Activated naive CD8-positive, alpha-beta T cell treated with anti-CD3 and anti-CD28 coated beads, Interleukin-2, amount 50 U/mL, for 16 hours (primary cell): ENCODE results near the gene CPLX4.

Source experiments
- DNase-seq: peaks from one replicate; pipeline ENCODE4 v3.0.0-alpha.2; 2020; ENCODE audit warnings: low read depth, low spot score

The CPLX4 gene

GRCh38 chr18:59318460-59319050 is at the start of gene CPLX4:
TSS of gene CPLX4 (minus strand) at chr18:59318649. CDS start at chr18:59318462, 187 bp downstream.
- DNase-seq: no peak

GRCh38 chr18:59360381-59360780 is 41.9 kb upstream of the CPLX4 start:
- DNase-seq: no peak

- no peak for DNase-seq
These were observed 41.1 kb upstream of the CPLX4 start for GRCh38 chr18:59359576-59359952.

GRCh38 chr18:59358712-59359575 is 40.5 kb upstream of the CPLX4 start, which contains the start of gene LMAN1:
TSS of gene LMAN1 (minus strand) at chr18:59359265. CDS start at chr18:59359244, 21 bp downstream.
- peak; percentile 90 for DNase-seq

GRCh38 chr18:59358414-59358711 is 39.9 kb upstream of the CPLX4 start:
- no peak for DNase-seq

- no peak for DNase-seq
These were observed 39.5 kb upstream of the CPLX4 start for GRCh38 chr18:59357928-59358327.

- no peak for DNase-seq
These were observed 36.3 kb upstream of the CPLX4 start for GRCh38 chr18:59354731-59355130.

- DNase-seq: no peak
These were observed 34.7 kb upstream of the CPLX4 start for GRCh38 chr18:59353079-59353680.

GRCh38 chr18:59352250-59352855 is 33.9 kb upstream of the CPLX4 start:
- DNase-seq: no peak

- no peak for DNase-seq
These were observed 27.1 kb upstream of the CPLX4 start for GRCh38 chr18:59345556-59345955.

GRCh38 chr18:59344996-59345395 is 26.5 kb upstream of the CPLX4 start:
- no peak for DNase-seq

- DNase-seq: no peak
These were observed 25.5 kb upstream of the CPLX4 start for GRCh38 chr18:59343926-59344325.

GRCh38 chr18:59340817-59341216 is 22.4 kb upstream of the CPLX4 start:
- no peak for DNase-seq

GRCh38 chr18:59340312-59340711 is 21.9 kb upstream of the CPLX4 start:
- no peak for DNase-seq

- no peak for DNase-seq
These were observed 14.5 kb upstream of the CPLX4 start for GRCh38 chr18:59332986-59333385.

- DNase-seq: no peak
These were observed 10.2 kb upstream of the CPLX4 start for GRCh38 chr18:59328683-59329082.

GRCh38 chr18:59325965-59326364 is 7.5 kb upstream of the CPLX4 start:
- DNase-seq: no peak

- DNase-seq: no peak
These were observed 6.1 kb upstream of the CPLX4 start for GRCh38 chr18:59324623-59324971.

- no peak for DNase-seq
These were observed 5.6 kb upstream of the CPLX4 start for GRCh38 chr18:59323931-59324622.

- no peak for DNase-seq
These were observed 6.8 kb downstream of the CPLX4 start for GRCh38 chr18:59311631-59312030.

- no peak for DNase-seq
These were observed 9.6 kb downstream of the CPLX4 start for GRCh38 chr18:59308938-59309260.
